PC-3 (cell line): ENCODE data around the gene NSL1.

Experiments
- EZH2 ChIP-seq: fragments of 300-600 bp; sonication (generic); IDR thresholded peaks from one replicate; pipeline ENCODE4 v1.6.1; 2017; ENCODE audit warnings: antibody characterized with exemption, mild to moderate bottlenecking, low read length; ENCODE audit not compliant: unreplicated experiment
- EZH2phosphoT487 ChIP-seq: fragments of 300-600 bp; sonication (generic); IDR thresholded peaks from 2 replicates; pipeline ENCODE4 v1.6.1; 2018; ENCODE audit warnings: mild to moderate bottlenecking, antibody characterized with exemption, low read length, borderline replicate concordance
- TF ChIP-seq, protein P1 (sequence below): fragments of 300-600 bp; sonication (generic); conservative IDR thresholded peaks from 2 replicates; pipeline ENCODE4 v1.5.1; 2017; ENCODE audit warnings: antibody characterized with exemption, low read depth, mild to moderate bottlenecking, low read length

DNA sequence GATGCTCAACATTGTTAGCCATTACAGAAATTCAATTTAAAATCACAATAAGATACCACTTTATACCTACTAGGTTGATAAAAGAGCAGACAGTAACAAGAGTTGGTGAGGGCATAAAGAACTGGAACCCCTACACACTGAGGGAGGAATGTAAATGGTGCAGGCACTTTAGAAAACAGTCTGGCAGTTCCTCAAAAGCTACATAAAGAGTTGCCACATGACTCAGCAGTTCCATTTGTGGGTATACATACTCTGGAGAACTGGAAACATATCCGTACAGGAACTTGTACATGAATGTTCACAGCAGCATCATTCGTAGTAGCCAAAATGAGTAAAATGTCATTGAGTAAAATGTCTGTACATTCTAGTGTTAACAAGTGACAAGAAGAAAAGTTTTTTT lies 17.0 kb downstream of the NSL1 start:
- TF ChIP-seq, protein P1, sequence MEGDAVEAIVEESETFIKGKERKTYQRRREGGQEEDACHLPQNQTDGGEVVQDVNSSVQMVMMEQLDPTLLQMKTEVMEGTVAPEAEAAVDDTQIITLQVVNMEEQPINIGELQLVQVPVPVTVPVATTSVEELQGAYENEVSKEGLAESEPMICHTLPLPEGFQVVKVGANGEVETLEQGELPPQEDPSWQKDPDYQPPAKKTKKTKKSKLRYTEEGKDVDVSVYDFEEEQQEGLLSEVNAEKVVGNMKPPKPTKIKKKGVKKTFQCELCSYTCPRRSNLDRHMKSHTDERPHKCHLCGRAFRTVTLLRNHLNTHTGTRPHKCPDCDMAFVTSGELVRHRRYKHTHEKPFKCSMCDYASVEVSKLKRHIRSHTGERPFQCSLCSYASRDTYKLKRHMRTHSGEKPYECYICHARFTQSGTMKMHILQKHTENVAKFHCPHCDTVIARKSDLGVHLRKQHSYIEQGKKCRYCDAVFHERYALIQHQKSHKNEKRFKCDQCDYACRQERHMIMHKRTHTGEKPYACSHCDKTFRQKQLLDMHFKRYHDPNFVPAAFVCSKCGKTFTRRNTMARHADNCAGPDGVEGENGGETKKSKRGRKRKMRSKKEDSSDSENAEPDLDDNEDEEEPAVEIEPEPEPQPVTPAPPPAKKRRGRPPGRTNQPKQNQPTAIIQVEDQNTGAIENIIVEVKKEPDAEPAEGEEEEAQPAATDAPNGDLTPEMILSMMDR, result no peak
- TF ChIP-seq EZH2 (no peak), EZH2phosphoT487 (no peak)
